HG02884 (cell line): Measurements from ENCODE around the gene IL27RA.
"Not testable (repeated sequence)": the region's sequence is repeated elsewhere in the genome, so short reads cannot be mapped to it uniquely, and the experiment has no call there.

Experiments
- ATAC-seq: cut with Tn5 transposase; IDR thresholded peaks from one replicate; pipeline ENCODE4 v1.9.1; 2021; ENCODE audit warnings: mild to moderate bottlenecking, moderate library complexity; ENCODE audit not compliant: unreplicated experiment

IL27RA gene

DNA sequence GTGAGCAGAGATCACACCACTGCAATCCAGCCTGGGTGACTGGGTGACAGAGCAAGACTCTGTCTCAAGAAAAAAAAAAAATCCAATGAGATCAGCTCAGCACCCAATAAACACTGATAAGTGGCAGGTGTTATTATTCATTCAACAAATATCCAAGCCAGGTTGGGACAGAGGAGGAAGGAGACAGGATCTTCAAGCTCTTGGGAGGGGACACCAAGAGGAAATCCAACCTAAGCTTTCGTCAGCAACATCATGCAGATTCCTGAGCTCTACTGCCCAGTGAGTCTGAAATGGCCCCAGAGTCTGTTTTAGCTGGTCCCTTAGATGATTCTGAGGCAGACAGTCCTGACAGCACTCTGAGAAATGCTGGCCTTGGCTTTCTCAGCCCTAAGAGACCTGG, 33.1 kb upstream of the IL27RA start:
- no peak for ATAC-seq

GRCh38 chr19:13999085-13999484, 32.5 kb upstream of the IL27RA start:
- no peak for ATAC-seq

DNA sequence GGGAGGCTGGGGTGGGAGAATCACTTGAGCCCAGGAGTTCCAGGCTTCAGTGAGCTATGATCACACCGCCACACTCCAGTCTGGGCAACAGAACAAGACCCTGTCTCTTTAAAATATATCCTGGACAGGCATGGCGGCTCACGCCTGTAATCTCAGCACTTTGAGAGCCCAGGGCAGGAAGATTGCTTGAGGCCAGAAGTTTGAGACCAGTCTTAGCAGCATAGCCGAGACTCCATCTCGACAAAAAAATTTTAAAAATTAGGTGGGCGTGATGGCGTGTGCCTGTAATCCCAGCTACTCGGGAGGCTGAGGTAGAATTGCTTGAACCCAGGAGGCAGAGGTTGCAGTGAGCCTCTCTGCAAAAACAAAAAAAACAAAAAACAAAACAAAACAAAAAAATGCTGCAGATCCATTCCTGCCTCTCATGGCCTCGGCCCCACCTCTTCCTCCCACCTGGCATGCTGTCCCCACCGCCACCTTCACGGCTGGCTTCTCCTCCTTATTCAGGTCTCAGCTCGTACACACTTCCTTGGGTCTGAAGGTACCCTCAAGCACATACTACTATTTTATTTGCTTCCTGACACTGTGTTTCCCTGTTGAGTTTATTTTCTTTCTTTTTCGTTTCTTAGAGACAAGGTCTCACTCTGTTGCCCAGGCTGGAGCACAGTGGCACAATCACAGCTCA, 30.7 kb upstream of the IL27RA start:
- ATAC-seq, result no peak

DNA sequence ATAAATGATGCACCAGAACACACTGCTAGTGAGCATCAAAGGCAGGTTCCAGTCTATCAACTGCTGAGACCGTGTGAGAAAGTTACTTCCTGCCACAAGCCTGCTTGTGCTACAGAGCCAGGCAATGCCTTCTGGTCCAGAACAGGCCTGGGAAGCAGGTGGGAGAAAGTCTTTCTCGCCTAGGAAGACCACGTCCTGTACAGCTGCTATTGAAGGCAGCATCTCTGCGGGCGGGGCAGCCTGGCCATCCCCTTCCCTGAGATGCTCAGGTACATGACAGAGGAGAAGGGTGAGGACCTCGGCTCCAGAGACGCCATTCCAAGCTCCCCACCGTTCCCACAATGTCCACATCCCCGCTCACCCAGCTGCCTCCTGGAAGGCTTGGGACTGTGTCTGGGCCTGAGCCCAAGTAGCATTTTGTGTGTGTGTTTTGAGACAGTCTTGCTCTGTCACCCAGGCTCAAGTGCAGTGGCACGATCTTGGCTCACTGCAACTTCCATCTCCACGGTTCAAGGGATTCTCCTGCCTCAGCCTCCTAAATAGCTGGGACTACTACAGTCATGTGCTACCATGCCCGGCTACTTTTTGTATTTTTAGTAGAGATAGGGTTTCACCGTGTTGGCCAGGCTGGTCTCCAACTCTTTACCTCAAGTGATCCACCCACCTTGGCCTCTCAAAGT, 28.9 kb upstream of the IL27RA start:
- ATAC-seq, result no peak

DNA sequence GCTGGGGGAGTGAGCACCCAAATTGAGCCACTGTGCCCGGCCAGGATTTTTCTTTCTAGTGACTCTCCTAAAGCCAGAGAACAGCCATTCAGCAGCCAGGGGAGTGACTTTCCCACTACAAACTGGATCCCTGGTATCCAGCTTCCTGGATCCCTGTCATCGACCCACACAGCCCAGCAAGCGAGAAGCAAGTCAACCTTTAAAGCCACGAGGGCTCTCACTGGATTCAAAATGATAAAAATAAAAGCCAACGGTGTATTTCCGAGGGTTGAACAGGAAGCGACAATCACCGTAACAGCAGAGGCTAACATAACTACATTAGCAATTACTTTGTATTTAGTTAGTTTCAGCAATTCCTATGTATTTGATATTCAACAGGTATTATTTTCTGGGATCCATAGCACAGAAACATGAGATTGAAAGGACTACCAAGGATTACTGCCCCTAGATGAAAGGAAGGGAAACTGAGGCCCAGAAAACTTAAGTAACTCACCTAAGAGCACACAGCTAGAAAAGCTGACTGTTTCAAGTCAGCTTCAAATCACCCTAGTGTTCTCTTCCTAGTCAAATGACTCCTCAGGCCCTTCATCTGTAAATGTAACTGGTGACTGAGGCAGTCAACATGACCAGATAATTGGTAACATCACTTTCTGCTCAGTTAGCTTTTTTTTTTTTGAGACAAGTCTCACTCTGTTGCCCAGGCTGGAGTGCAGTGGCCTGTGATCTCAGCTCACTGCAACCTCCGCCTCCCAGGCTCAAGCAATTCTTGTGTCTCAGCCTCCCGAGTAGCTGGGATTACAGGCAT, 28.1 kb upstream of the IL27RA start:
- no peak for ATAC-seq

- ATAC-seq, result no peak
These were observed 26.8 kb upstream of the IL27RA start for GRCh38 chr19:14004619-14005348.

DNA sequence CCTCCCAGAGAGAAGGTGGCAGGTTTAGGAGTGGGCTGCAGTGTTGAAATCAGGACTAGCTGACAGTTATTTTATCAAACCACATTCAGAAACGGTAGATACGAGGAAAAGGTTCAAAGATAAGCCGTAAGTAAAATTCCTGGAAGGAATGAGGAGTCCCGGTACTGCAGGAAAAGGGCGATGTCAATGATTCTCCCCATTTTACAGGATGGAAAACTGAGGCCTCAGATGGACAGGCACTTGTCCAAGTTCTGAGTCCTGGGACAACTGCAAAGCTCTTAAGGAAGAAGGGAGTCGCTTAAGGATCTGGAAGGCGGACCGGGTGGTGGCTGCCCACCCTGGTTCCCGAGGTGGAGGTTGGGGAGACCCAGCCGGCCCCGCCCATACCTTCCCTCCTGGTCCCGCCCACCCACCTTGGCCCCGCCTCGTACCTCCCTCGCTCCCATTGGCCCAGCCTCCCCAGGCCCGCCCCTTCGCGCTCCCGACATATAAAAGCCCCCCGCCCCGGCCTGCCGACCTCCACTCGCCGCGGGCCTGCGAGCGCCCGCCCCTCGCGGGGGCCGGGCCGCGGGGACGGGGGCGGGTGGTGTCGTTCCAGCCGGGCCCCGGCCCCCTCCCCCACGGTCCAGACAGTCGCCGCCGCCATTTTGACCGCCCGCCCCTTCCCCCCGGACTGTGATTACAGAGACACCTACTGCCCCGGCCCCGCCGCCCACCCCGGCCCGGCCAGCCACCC, 26.0 kb upstream of the IL27RA start:
- ATAC-seq, result no peak

GRCh38 chr19:14006085-14006765, 25.3 kb upstream of the IL27RA start, which contains the start of gene RFX1:
RFX1 (minus strand) TSS chr19:14006320; CDS start chr19:13993843, 12,477 bp downstream.
- peak; percentile 58 for ATAC-seq

GRCh38 chr19:14006766-14007562, 24.6 kb upstream of the IL27RA start:
- ATAC-seq, result peak; percentile 22

DNA sequence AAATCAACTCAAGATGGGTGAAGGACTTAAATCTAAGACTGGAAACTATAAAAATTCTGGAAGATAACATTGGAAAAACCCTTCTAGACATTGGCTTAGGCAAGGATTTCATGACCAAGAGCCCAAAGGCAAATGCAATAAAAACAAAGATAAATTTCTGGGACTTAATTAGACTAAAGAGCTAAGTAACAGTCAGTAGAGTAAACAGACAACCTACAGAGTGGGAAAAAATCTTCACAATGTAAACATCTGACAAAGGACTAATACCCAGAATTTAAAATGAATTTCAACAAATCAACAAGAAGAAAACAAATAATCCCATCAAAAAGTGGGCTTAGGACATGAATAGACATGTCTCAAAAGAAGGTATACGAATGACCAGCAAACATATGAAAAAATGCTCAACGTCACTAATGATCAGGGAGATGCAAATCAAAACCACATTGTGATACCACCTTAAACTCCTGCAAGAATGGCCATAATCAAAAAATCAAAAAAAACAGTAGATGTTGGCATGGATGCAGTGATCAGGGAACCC, 19.1 kb upstream of the IL27RA start:
- no peak for ATAC-seq

DNA sequence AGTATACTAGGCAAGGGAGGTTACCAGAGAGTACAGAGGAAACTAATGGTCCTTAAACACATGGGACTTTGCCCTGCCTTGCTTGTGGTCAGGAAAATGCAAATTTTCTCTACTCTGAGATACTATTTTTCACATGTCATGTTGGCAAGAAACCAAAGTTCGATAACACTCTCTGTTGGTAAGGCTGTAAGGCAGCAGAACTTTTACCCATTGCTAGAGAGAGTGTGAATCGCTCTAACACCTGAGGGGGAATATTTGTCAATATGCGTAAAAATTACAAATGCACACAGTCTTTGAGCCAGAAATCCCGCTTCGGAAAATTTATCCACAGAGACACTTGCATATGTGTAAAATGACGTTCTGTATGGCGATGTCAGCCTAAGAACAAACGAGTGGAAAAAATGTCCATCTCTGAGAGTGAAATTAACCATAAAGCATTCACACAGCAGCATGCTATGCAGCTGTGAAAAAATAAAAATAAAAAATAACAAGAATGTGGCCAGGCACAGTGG, 16.0 kb upstream of the IL27RA start:
- no peak for ATAC-seq

DNA sequence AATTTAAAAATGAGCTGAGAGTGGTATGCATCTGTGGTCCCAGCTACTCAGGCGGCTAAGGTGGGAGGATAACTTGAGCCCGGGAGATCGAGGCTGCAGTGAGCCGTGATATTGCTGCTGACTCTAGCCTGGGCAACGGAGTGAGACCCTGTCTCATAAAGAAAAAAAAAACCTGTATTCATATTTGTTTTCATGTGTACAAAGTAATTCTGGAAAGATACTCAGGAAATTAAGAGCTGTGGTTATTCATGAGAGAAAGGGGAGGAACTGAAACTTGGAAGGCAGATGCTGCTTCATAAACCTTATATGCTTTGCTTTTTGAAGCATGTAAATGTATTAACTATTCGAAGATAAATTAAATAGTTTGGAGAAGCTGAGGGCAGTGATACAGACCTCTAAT, 12.5 kb upstream of the IL27RA start:
- no peak for ATAC-seq

- not testable (repeated sequence) for ATAC-seq
These were observed 11.8 kb upstream of the IL27RA start for GRCh38 chr19:14019739-14020138.

GRCh38 chr19:14021474-14021873, 10.1 kb upstream of the IL27RA start:
- ATAC-seq, result no peak

DNA sequence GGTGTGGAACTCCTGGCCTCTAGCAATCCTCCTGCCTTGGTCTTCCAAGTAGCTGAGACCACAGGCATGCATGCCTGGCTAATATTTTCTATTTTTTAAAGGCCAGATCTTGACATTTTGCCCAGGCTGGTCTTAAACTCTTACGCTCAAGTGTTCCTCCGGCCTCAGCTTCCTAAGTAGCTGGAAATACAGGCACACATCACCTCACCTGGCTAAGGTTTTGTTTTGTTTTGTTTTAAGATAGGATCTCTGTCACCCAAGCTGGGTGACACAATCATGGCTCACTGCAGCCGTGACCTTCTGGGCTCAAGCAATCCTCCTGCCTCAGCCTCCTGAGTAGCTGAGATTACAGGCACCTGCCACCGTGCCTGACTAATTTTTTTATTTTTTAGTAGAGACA, 9.1 kb upstream of the IL27RA start:
- no peak for ATAC-seq

DNA sequence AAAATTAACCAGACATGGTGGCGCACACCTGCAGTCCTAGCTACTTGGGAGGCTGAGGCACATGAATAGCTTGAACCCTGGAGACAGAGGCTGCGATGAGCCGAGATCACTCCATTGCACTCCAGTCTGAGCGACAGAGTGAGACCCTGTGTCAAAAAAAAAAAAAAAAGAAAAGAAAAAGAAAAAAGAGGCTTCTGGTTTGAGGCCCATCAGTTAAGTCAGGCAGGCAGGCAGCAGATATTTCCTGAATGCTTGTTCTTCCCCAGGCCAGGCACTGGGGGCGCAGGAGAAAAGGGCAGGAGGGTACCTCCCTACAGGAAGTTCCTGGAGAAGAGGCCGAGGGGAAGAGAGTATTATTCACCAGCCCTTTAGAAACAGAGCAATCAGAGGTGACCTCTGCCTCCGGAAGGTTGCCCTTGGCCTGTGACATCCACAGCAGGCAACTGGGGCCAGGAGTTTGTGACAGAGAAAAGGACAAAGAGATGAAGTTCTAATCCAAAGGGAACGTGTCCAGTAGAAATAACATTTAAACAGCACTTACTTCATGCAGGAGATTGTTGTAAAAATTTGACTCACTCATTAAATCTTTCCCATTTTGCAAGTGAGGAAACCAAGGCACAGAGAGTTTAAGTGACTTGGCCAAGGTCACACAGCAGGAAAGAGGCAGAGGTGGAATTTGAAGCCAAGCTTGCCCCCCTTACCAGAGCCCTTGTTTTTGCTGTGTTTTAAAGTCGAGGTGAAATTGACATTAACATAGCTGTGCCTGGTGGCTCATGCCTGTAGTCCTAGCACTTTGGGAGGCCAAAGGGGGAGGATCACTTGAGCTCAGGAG, 7.9 kb upstream of the IL27RA start:
- ATAC-seq, result no peak

DNA sequence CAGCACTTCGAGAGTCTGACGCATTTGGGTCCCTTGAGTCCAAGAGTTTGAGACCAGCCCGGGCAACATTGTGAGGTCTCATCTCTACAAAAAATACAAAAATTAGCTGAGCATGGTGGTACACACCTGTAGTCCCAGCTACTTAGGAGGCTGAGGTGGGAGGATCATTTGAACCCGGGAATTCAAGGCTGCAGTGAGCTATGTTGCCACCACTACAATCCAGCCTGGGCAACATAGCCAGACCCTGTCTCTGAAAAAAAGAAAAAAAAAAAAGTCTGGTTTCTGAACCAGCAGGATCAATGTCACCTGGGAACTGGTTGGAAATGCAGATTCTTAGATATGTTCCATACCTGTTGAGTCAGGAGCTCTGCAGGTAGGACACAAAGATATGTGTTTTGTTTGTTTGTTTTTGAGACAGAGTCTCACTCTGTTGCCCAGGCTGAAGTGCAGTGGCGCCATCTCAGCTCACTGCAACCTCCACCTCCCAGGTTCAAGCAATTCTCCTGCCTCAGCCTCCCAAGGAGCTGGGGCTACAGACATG, 4.8 kb upstream of the IL27RA start:
- ATAC-seq, result not testable (repeated sequence)
